Gastrocnemius medialis (tissue), 4 donors: ENCODE results near the gene UTF1. TPM values are rescaled to one million over a fixed set of nuclear protein-coding genes. Genes with fewer than 3 reads are reported as not detected.

Source experiments
- ATAC-seq, 2 donors: fragments of 150-250 bp; one replicate each; pipeline ENCODE4 v1.9.1; 2016
- DNase-seq, 2 donors: peaks; one replicate each; pipeline ENCODE4 v3.0.0-alpha.2; 2019
- H3K27ac ChIP-seq, 4 donors: fragments of 200-600 bp; sonication (generic); 1 replicate in 1 of 4; 2 replicates in 3 of 4; pipeline ENCODE4 v1.5.1; 2016 to 2018; ENCODE audit warnings: mild to moderate bottlenecking in 2 of 4, moderate library complexity in 1 of 4
- H3K27me3 ChIP-seq, 3 donors: fragments of 200-600 bp; sonication (generic) in 2 of 3; 1 replicate in 1 of 3; 2 replicates in 2 of 3; pipeline versions ENCODE4 v1.5.1 to v1.6.0; 2016 to 2019; ENCODE audit warnings: mild to moderate bottlenecking in 1 of 3, moderate library complexity in 1 of 3
- H3K36me3 ChIP-seq, 2 donors: fragments of 200-600 bp; sonication (generic) in 1 of 2; one replicate each; pipeline ENCODE4 v1.5.1; 2017 to 2018
- H3K4me1 ChIP-seq, 2 donors: fragments of 200-600 bp; sonication (generic) in 1 of 2; one replicate each; pipeline ENCODE4 v1.5.1; 2016 to 2017; ENCODE audit warnings: mild to moderate bottlenecking in 2 of 2
- H3K4me3 ChIP-seq, 4 donors: fragments of 200-600 bp; sonication (generic) in 3 of 4; 1 replicate in 1 of 4; 2 replicates in 3 of 4; pipeline ENCODE4 v1.5.1; 2016 to 2019; ENCODE audit warnings: mild to moderate bottlenecking in 2 of 4
- H3K9me3 ChIP-seq, 3 donors: fragments of 200-600 bp; sonication (generic) in 2 of 3; 1 replicate in 1 of 3; 2 replicates in 2 of 3; pipeline ENCODE4 v1.5.1; 2016 to 2019
- POLR2A ChIP-seq, 2 donors: fragments of 450-650 bp; IDR thresholded peaks; one replicate each; pipeline ENCODE4 v1.6.1; 2017; ENCODE audit warnings: antibody characterized with exemption in 2 of 2, mild to moderate bottlenecking in 2 of 2, moderate library complexity in 2 of 2
- in situ Hi-C, 4 donors: fragments of 200-750 bp; cut with MboI; loops; one replicate each; pipeline versions ENCODE4 v1.15.0 to v1.8.0; 2017; ENCODE audit warnings: low sequenced_read_pairs in 4 of 4
- intact Hi-C: fragments of 100-400 bp; cut with DNase I; formaldehyde crosslinking; loops from one replicate; pipeline ENCODE4 v1.15.1; 2023; ENCODE audit warnings: low total_unique reads
- total RNA-seq, 4 donors: library from RNA; depleted of rRNA; stranded (reverse); fragments of >200 nt; gene quantifications; one replicate each; pipeline versions ENCODE4 v1.1.0 to v1.2.3, GENCODE V29; 2016
- TF ChIP-seq, protein P1 (sequence below), 5 experiments: fragments of 450-650 bp in 3 of 5; fragments of 200-600 bp in 2 of 5; sonication (generic) in 2 of 5; IDR thresholded peaks in 4 of 5; conservative IDR thresholded peaks in 1 of 5; 1 replicate in 4 of 5; 2 replicates in 1 of 5; pipeline ENCODE4 v1.5.1; 2016 to 2019; ENCODE audit warnings: antibody characterized with exemption in 5 of 5, mild to moderate bottlenecking in 3 of 5, moderate library complexity in 3 of 5

The UTF1 gene
- total RNA-seq, 4 donors from 2014 or later, result not detected

DNA sequence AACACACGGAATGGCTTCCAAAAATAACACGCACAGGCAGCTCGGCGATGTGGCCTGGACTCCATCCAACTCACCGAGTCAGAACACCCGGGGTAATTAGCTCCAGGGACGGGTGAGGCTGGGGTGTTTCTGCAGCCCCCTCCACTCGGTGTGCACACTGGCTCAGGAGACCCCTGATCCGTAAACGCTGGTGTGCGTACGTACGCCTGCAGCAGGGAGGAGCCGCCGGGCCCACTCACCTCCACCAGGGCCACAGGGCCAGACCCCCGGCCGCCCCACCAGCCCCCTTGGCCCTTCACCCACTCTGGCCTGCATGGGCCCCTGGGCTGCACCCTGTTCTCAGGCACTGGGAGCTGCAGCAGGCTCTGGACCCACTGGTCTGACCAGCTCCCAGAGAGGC, 22.4 kb upstream of the UTF1 start:
- DNase-seq (no peak), ATAC-seq (no peak)
- Histone ChIP-seq H3K27ac (no peak overlapping the region), H3K4me1 (no peaks in the 10 kb centered on the region), H3K4me3 (no peak overlapping the region), H3K36me3 (no peaks in the 10 kb centered on the region), H3K27me3 (peaks cover 0 to 3% (median 0%) of the 10 kb centered on the region in 3 donors), H3K9me3 (no peaks in the 10 kb centered on the region)
- intact Hi-C loops (no loop called here), in situ Hi-C loops (no loop called here)
- TF ChIP-seq, protein P1, sequence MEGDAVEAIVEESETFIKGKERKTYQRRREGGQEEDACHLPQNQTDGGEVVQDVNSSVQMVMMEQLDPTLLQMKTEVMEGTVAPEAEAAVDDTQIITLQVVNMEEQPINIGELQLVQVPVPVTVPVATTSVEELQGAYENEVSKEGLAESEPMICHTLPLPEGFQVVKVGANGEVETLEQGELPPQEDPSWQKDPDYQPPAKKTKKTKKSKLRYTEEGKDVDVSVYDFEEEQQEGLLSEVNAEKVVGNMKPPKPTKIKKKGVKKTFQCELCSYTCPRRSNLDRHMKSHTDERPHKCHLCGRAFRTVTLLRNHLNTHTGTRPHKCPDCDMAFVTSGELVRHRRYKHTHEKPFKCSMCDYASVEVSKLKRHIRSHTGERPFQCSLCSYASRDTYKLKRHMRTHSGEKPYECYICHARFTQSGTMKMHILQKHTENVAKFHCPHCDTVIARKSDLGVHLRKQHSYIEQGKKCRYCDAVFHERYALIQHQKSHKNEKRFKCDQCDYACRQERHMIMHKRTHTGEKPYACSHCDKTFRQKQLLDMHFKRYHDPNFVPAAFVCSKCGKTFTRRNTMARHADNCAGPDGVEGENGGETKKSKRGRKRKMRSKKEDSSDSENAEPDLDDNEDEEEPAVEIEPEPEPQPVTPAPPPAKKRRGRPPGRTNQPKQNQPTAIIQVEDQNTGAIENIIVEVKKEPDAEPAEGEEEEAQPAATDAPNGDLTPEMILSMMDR (IDR thresholded peaks at IDR 0.05 in 4 of 5, conservative IDR thresholded peaks at IDR 0.05 in 1 of 5), result no peak
- TF ChIP-seq POLR2A (IDR thresholded peaks at IDR 0.05), result no peak

DNA sequence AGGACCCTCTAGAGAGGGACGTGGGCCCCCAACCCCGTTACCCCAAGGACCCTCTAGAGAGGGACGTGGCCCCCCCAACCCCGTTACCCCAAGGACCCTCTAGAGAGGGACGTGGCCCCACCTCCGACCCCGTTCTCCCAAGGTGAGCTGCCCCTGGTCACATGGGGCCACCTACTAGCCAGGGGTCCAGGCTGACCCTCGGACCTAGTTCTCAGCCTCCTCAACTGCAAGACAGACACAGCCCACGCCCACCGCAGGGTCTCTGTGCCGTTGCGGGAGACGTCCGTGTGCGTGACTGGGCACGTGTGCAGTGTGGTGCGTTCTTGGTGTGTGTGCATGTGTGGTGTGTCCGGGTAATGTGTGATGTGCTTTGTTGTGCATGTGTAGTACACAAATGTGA, 21.6 kb upstream of the UTF1 start:
- Histone ChIP-seq H3K27ac (no peak overlapping the region), H3K9me3 (no peaks in the 10 kb centered on the region), H3K36me3 (no peaks in the 10 kb centered on the region), H3K4me3 (no peak overlapping the region), H3K27me3 (peaks cover 0 to 3% (median 0%) of the 10 kb centered on the region in 3 donors), H3K4me1 (no peaks in the 10 kb centered on the region)
- intact Hi-C loops, result no loop called here
- no peak for ATAC-seq
- DNase-seq, result no peak
- in situ Hi-C loops, result no loop called here
- TF ChIP-seq, protein P1 (IDR thresholded peaks at IDR 0.05 in 4 of 5, conservative IDR thresholded peaks at IDR 0.05 in 1 of 5), result no peak
- no peak for TF ChIP-seq POLR2A (IDR thresholded peaks at IDR 0.05)

DNA sequence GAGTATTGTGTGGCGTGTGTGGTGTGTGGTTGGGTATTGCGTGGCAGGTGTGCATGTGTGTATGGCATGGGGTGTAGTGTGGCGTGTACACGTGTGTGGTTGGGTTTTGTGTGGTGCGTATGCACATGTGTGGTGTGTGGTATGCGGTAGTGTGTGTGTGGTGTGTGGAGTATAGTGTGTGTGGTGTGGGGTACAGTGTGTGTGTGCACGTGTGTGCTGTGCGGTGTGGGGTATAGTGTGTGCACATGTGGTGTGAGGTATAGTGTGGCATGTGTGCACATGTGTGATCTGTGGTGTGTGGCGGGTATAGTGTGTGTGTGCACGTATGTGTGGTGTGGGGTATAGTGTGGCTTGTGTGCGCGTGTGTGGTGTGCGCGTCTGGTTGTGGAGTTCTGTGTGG, 20.9 kb upstream of the UTF1 start:
- H3K27me3 ChIP-seq, result peaks cover 0 to 6% (median 3%) of the 10 kb centered on the region in 3 donors
- H3K36me3 ChIP-seq, result no peaks in the 10 kb centered on the region
- no peak overlapping the region for H3K27ac ChIP-seq
- H3K4me3 ChIP-seq, result no peak overlapping the region
- no peak for DNase-seq
- H3K4me1 ChIP-seq, result no peaks in the 10 kb centered on the region
- in situ Hi-C loops (no loop called here), intact Hi-C loops (no loop called here)
- no peaks in the 10 kb centered on the region for H3K9me3 ChIP-seq
- no peak for ATAC-seq
- TF ChIP-seq, protein P1 (IDR thresholded peaks at IDR 0.05 in 4 of 5, conservative IDR thresholded peaks at IDR 0.05 in 1 of 5), result no peak
- TF ChIP-seq POLR2A (IDR thresholded peaks at IDR 0.05), result no peak

DNA sequence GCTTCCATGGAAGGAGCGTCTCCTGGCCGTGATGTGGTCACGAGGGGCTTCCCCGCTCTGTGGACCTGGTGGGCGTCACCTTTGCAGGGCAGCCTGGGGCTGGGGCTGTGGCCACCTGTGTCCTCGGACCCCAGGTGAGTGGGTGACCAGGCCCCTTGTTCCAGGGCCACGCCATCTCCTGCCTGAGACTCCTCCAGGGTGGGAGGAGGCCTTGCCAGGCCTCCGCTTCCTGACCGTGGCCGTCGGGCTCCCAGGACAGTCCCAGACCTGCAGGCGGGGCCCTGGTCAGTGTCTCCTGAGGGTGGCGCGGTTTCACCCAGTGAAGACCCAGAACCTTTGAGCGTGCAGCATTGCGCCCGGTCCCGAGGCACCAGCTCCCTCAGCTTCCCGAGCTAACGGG, 20.4 kb upstream of the UTF1 start:
- DNase-seq (no peak), ATAC-seq (no peak)
- no peaks in the 10 kb centered on the region for H3K36me3 ChIP-seq
- H3K27me3 ChIP-seq, result peaks cover 0 to 7% (median 7%) of the 10 kb centered on the region in 3 donors
- no peaks in the 10 kb centered on the region for H3K9me3 ChIP-seq
- TF ChIP-seq POLR2A (IDR thresholded peaks at IDR 0.05), result no peak
- TF ChIP-seq, protein P1 (IDR thresholded peaks at IDR 0.05 in 4 of 5, conservative IDR thresholded peaks at IDR 0.05 in 1 of 5), result no peak
- H3K4me1 ChIP-seq, result no peaks in the 10 kb centered on the region
- no peak overlapping the region for H3K4me3 ChIP-seq
- in situ Hi-C loops (no loop called here), intact Hi-C loops (no loop called here)
- no peak overlapping the region for H3K27ac ChIP-seq
